GM12892 (cell line): ENCODE results near the gene TRMT10C.
"Not testable (repeated sequence)": the region's sequence is repeated elsewhere in the genome, so short reads cannot be mapped to it uniquely, and the experiment has no call there.

ENCODE experiments used
- DNase-seq: peaks from one replicate; pipeline ENCODE4 v3.0.0; 2011; ENCODE audit not compliant: insufficient read length
- FAIRE-seq: peaks from 2 replicates; lab custom pipeline; 2011; peaks lifted over from hg19 to GRCh38; lab: Jason Lieb, UNC
- POLR2A ChIP-seq: IDR thresholded peaks from 2 replicates; pipeline ENCODE4 v1.6.1; 2011; ENCODE audit warnings: low read depth, low read length, control low read depth
- POLR2AphosphoS5 ChIP-seq: IDR thresholded peaks from 2 replicates; pipeline ENCODE4 v1.6.1; 2011; ENCODE audit warnings: low read depth, low read length, control low read depth
- TAF1 ChIP-seq: IDR thresholded peaks from 2 replicates; pipeline ENCODE4 v1.6.1; 2011; ENCODE audit warnings: low read depth, mild to moderate bottlenecking, control low read depth, low read length, borderline replicate concordance

TRMT10C gene

DNA sequence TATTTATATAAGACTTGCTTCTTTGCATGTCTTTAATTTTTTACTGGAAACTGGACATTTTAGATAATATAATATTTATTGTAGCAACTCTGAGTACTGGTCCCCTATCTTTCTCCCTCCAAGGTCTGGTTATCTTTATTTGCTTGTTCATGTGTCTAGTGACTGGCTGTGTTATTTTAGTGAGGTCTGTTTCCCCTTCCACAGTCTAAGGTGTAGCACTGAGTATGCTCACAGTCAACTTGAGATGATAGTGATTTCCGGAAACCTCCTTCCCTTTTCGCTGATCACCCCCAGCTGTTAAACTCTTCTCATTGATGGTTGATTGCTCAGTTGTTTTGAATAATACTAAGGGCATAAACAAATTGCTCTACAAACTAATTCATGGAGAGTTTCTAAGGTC lies 49.4 kb downstream of the TRMT10C start:
- DNase-seq, result peak; percentile 21
- TF ChIP-seq TAF1 (no peak), POLR2AphosphoS5 (no peak), POLR2A (no peak)
- FAIRE-seq, result peak; percentile 64

DNA sequence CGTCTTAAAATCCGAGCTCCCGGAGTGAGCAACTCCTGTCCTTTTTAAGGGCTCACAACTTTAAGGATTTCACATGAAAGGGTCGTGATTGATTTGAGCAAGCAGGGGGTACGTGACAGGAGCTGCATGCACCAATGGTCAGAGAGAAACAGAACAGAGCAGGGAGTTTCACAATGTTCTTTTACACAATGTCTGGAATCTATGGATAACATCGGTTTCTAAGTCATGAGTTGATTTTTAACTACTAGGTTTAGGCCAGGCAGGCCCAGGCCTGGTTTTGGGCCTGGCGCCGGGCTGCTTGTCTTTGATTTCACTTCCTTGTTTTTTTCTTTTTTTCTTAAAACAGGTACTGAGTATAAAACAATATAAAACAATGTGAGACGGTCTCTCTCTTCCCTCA lies 51.3 kb downstream of the TRMT10C start:
- not testable (repeated sequence) for DNase-seq, FAIRE-seq

DNA sequence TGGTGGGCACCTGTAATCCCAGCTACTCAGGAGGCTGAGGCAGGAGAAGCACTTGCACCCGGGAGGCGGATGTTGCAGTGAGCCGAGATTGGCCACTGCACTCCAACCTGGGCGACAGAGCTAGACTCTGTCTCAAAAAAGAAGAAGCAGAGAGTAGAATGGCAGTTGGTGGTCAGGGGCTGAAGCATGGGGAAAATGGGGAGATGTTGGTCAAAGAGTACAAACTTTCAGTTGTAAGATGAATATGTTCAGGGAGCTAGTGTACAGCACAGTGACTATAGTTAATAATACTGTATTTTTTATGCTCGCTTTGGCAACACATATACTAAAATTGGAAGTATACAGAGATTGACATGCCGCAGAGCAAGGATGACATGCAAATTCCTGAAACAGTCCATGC lies 53.9 kb downstream of the TRMT10C start:
- no peak for DNase-seq
- FAIRE-seq, result no peak

More for the DNA sequence above, 53.9 kb downstream of the TRMT10C start:
- no peak for TF ChIP-seq POLR2A
- no peak for TF ChIP-seq POLR2AphosphoS5
